Transverse colon (tissue), 4 donors: ENCODE results near the gene CCHCR1.

Experiments
- POLR2A ChIP-seq: fragments of 450-650 bp; IDR thresholded peaks from one replicate; pipeline ENCODE4 v1.6.1; 2016; ENCODE audit warnings: antibody characterized with exemption, mild to moderate bottlenecking, moderate library complexity
- POLR2AphosphoS5 ChIP-seq, 3 donors: sonication (generic); formaldehyde crosslinking; IDR thresholded peaks; one replicate each; pipeline ENCODE4 v1.6.1; 2016; ENCODE audit warnings: antibody characterized with exemption in 3 of 3
- TF ChIP-seq, protein P1 (sequence below), 5 experiments: fragments of 200-600 bp in 3 of 5; fragments of 450-650 bp in 2 of 5; sonication (generic) in 3 of 5; IDR thresholded peaks; 1 replicate in 2 of 5; 2 replicates in 3 of 5; pipeline ENCODE4 v1.5.1; 2016 to 2017; ENCODE audit warnings: antibody characterized with exemption in 5 of 5, inconsistent platforms in 3 of 5, mild to moderate bottlenecking in 2 of 5, moderate library complexity in 1 of 5

DNA sequence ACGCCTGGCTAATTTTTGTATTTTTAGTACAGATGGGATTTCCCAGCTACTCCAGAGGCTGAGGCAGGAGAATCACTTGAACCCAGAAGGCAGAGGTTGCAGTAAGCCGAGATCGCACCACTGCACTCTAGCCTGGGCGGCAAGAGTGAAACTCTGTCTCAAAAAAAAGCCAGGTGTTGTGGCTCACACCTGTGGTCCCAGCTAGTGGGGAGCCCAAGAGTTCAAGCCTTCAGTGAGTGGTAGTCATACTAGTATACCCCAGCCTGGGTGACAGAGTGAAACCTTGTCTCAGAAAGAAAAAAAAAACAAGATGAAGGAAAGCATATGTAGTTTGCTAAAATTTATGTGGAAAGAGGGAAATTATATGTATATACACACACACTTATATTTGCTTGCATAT is 32.9 kb upstream of the CCHCR1 start:
- TF ChIP-seq, protein P1, sequence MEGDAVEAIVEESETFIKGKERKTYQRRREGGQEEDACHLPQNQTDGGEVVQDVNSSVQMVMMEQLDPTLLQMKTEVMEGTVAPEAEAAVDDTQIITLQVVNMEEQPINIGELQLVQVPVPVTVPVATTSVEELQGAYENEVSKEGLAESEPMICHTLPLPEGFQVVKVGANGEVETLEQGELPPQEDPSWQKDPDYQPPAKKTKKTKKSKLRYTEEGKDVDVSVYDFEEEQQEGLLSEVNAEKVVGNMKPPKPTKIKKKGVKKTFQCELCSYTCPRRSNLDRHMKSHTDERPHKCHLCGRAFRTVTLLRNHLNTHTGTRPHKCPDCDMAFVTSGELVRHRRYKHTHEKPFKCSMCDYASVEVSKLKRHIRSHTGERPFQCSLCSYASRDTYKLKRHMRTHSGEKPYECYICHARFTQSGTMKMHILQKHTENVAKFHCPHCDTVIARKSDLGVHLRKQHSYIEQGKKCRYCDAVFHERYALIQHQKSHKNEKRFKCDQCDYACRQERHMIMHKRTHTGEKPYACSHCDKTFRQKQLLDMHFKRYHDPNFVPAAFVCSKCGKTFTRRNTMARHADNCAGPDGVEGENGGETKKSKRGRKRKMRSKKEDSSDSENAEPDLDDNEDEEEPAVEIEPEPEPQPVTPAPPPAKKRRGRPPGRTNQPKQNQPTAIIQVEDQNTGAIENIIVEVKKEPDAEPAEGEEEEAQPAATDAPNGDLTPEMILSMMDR (IDR thresholded peaks at IDR 0.05) = no peak
- TF ChIP-seq POLR2A = no peak
- TF ChIP-seq POLR2AphosphoS5 (IDR thresholded peaks at IDR 0.05) = no peak
